GM12878 (cell line): ENCODE data around the gene FAM89A. TPM values are rescaled to one million over a fixed set of nuclear protein-coding genes. Genes with fewer than 3 reads are reported as not detected.

Experiments
- ATAC-seq: fragments of 200-7000 bp; cut with Tn5 transposase; 3 replicates; pipeline ENCODE4 v1.9.1; 2020; ENCODE audit warnings: mild to moderate bottlenecking, moderate library complexity
- BruUV-seq: library from RNA; stranded (reverse); fragments of 400-500 nt; replicated peaks from 2 replicates; lab custom pipeline; 2021; lab: Mats Ljungman, UMichigan
- CTCF ChIA-PET: fragments of 300-600 bp; sonication (Branson Sonifier 250); formaldehyde crosslinking; extraction: SDS; loops from one replicate; lab custom pipeline; 2021; ENCODE audit warnings: inconsistent platforms; lab: Yijun Ruan, JAX
- POLR2A ChIA-PET: fragments of 350-600 bp; formaldehyde crosslinking; extraction: SDS; loops from one replicate; lab custom pipeline; 2021; ENCODE audit warnings: inconsistent platforms; lab: Charles Lee
- RAD21 ChIA-PET: fragments of 300-600 bp; sonication (Branson Sonifier 250); formaldehyde crosslinking; loops from one replicate; lab custom pipeline; 2023; ENCODE audit warnings: antibody characterized with exemption; ENCODE audit not compliant: unreplicated experiment; lab: Charles Lee
- SMC1A ChIA-PET: fragments of 300-600 bp; sonication (Branson Sonifier 250); formaldehyde crosslinking; loops from one replicate; lab custom pipeline; 2023; ENCODE audit not compliant: unreplicated experiment, uncharacterized antibody; lab: Charles Lee
- DNase-seq: peaks from one replicate; pipeline ENCODE4 v3.0.0-alpha.2; 2011; ENCODE audit warnings: low read depth, low spot score
- FAIRE-seq: peaks from 3 replicates; lab custom pipeline; 2011; peaks lifted over from hg19 to GRCh38; lab: Jason Lieb, UNC
- H2AFZ ChIP-seq: 2 replicates; pipeline ENCODE4 v1.6.0; 2011; ENCODE audit warnings: low read depth, low read length, control low read depth; ENCODE audit not compliant: control insufficient read depth
- H3K27ac ChIP-seq: 2 replicates; pipeline ENCODE4 v1.5.1; 2011; ENCODE audit warnings: control low read depth; ENCODE audit not compliant: control insufficient read depth, insufficient read depth
- H3K27me3 ChIP-seq, 2 experiments: replicated peaks in 1 of 2; 2 replicates each; pipeline versions ENCODE4 v1.6.0 to v1.6.1; 2011; ENCODE audit warnings: low read length in 1 of 2; ENCODE audit not compliant: control insufficient read depth in 2 of 2, insufficient read depth in 2 of 2
- H3K36me3 ChIP-seq, 2 experiments: 2 replicates each; pipeline ENCODE4 v1.5.1; 2011; ENCODE audit warnings: low read length in 1 of 2; ENCODE audit not compliant: control insufficient read depth in 2 of 2, insufficient read depth in 2 of 2
- H3K4me1 ChIP-seq: 2 replicates; pipeline ENCODE4 v1.6.1; 2011; ENCODE audit warnings: mild to moderate bottlenecking, low read length, moderate library complexity, mixed read lengths; ENCODE audit not compliant: control insufficient read depth, insufficient read depth
- H3K4me2 ChIP-seq: 2 replicates; pipeline ENCODE4 v1.6.0; 2011; ENCODE audit warnings: control low read depth; ENCODE audit not compliant: control insufficient read depth, insufficient read depth
- H3K4me3 ChIP-seq: fragments of 200-600 bp; sonication (generic); 2 replicates; pipeline ENCODE4 v1.5.1; 2016
- H3K79me2 ChIP-seq: 2 replicates; pipeline ENCODE4 v1.6.0; 2011; ENCODE audit warnings: low read length; ENCODE audit not compliant: control insufficient read depth, insufficient read depth
- H3K9ac ChIP-seq: 2 replicates; pipeline ENCODE4 v1.8.0; 2011; ENCODE audit warnings: low read length, control low read depth, mixed read lengths; ENCODE audit not compliant: control insufficient read depth, insufficient read depth
- H3K9me3 ChIP-seq: replicated peaks from 3 replicates; pipeline ENCODE4 v1.5.1; 2011; ENCODE audit warnings: mild to moderate bottlenecking, low read length; ENCODE audit not compliant: control insufficient read depth, insufficient read depth
- H4K20me1 ChIP-seq: 2 replicates; pipeline ENCODE4 v1.6.0; 2011; ENCODE audit not compliant: control insufficient read depth, insufficient read depth
- BHLHE40 ChIP-seq, 2 experiments: fragments of 450-650 bp in 1 of 2; IDR thresholded peaks; 2 replicates each; pipeline ENCODE4 v1.6.1; 2011 to 2017; ENCODE audit warnings: low read depth in 2 of 2, borderline replicate concordance in 1 of 2, improper control_type of control experiment in 1 of 2, low read length in 1 of 2, mild to moderate bottlenecking in 1 of 2
- NFYB ChIP-seq: IDR thresholded peaks from 2 replicates; pipeline ENCODE4 v1.6.1; 2011; ENCODE audit warnings: low read depth, mild to moderate bottlenecking, low read length, improper control_type of control experiment, moderate library complexity; ENCODE audit not compliant: insufficient read depth
- SUZ12 ChIP-seq: fragments of 200-600 bp; sonication (generic); IDR thresholded peaks from one replicate; pipeline ENCODE4 v1.6.1; 2018; ENCODE audit warnings: antibody characterized with exemption, mild to moderate bottlenecking; ENCODE audit not compliant: unreplicated experiment
- WGBS: methylation state at CpG from one replicate; pipeline ENCODE4 v1.1.6; 2016; ENCODE audit warnings: low lambda C conversion rate; ENCODE audit not compliant: insufficient replicate concordance, insufficient coverage; ENCODE audit errors: missing lambda C conversion rate; 5-methylcytosine and 5-hydroxymethylcytosine counted together
- in situ Hi-C: fragments of 300-500 bp; cut with MboI; formaldehyde crosslinking; loops from 9 replicates; pipeline ENCODE4 v1.14.3; 2018; ENCODE audit warnings: mixed read lengths
- intact Hi-C: fragments of 100-400 bp; cut with micrococcal nuclease; formaldehyde crosslinking; loops from one replicate; pipeline ENCODE4 v1.14.2; 2022; ENCODE audit not compliant: unreplicated experiment
- polyA plus RNA-seq, 11 experiments: library from polyadenylated mRNA; depleted of rRNA in 4 of 11; unstranded in 6 of 11; stranded (reverse) in 5 of 11; fragments of >200 nt; fragmentation: Nextera tagmentation in 4 of 11; fragmentation: Illumina TruSeq in 1 of 11; extraction: Ambion mirVana in 4 of 11; extraction: Trizol in 1 of 11; gene quantifications; 1 replicate in 1 of 11; 2 replicates in 10 of 11; pipeline versions ENCODE4 v1.2.1 to v1.2.3, GENCODE V29; 2011 to 2016; ENCODE audit warnings: inconsistent platforms in 2 of 11, missing spikeins in 2 of 11, low read depth in 1 of 11
- total RNA-seq, 4 experiments: library from RNA; depleted of rRNA in 3 of 4; stranded (reverse); fragments of >200 nt in 3 of 4; fragmentation: Illumina TruSeq in 1 of 4; extraction: Trizol in 1 of 4; gene quantifications; 2 replicates each; pipeline versions ENCODE4 v1.2.1 to v1.2.3, GENCODE V29; 2013 to 2021
- TF ChIP-seq, protein P1 (sequence below): fragments of 450-650 bp; IDR thresholded peaks from 2 replicates; pipeline ENCODE4 v1.6.1; 2017; ENCODE audit warnings: mild to moderate bottlenecking, moderate library complexity
- TF ChIP-seq, protein P2 (sequence below): IDR thresholded peaks from 2 replicates; pipeline ENCODE4 v1.6.1; 2012; ENCODE audit warnings: low read depth, low read length, improper control_type of control experiment

Gene FAM89A
- total and polyA plus RNA-seq, 10 of the 15 experiments (the other 5 are each of a cell fraction or from before 2014, with no cell fraction given): 0.06 to 0.72 (median 0.14) TPM; not detected in 4

DNA sequence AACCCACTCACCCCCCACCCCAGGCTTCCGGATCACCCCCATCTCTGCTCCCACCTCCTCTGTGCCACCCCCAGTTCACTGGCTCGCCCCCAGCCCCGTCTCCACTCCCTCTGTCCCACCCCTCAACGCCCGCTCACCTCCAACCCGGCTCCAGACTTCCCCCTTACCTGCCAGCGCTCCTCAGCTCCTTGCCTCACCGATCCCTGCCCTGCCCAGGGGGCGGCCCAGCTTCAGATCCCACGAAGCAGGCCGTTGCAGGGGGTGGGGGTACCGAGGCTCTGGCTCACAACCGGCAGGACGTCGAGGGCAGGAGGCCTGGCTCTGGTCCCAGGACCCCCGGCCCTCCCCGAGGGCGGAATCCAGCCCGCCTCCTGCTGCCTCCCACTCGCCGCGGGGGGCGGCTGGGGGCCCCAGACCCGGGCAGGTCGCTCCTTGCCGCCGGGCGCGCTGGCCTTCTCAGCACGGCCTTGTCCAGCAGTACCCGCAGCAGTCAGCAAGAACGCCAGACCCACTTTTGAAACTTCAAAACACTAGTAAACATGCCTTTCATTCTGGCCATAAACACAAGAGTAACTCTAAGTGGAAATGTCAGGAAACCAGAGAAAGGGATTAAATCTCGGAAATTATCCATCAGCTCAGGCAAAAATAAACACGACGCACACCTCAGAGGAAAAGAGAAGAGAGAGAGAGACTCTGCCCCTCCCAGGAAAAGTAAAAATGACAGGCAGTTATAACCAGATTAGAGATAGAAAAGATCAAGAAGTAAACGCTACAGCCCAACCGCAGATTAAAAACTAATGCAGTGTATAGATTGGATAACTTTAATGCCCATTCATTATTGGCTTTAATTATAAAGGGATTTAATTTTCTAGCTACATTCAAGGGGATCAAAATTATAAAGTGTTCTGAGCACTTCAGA lies 1.0 kb upstream of the FAM89A start (continued):
- TF ChIP-seq, protein P1, sequence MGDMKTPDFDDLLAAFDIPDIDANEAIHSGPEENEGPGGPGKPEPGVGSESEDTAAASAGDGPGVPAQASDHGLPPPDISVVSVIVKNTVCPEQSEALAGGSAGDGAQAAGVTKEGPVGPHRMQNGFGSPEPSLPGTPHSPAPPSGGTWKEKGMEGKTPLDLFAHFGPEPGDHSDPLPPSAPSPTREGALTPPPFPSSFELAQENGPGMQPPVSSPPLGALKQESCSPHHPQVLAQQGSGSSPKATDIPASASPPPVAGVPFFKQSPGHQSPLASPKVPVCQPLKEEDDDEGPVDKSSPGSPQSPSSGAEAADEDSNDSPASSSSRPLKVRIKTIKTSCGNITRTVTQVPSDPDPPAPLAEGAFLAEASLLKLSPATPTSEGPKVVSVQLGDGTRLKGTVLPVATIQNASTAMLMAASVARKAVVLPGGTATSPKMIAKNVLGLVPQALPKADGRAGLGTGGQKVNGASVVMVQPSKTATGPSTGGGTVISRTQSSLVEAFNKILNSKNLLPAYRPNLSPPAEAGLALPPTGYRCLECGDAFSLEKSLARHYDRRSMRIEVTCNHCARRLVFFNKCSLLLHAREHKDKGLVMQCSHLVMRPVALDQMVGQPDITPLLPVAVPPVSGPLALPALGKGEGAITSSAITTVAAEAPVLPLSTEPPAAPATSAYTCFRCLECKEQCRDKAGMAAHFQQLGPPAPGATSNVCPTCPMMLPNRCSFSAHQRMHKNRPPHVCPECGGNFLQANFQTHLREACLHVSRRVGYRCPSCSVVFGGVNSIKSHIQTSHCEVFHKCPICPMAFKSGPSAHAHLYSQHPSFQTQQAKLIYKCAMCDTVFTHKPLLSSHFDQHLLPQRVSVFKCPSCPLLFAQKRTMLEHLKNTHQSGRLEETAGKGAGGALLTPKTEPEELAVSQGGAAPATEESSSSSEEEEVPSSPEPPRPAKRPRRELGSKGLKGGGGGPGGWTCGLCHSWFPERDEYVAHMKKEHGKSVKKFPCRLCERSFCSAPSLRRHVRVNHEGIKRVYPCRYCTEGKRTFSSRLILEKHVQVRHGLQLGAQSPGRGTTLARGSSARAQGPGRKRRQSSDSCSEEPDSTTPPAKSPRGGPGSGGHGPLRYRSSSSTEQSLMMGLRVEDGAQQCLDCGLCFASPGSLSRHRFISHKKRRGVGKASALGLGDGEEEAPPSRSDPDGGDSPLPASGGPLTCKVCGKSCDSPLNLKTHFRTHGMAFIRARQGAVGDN: no peak

DNA sequence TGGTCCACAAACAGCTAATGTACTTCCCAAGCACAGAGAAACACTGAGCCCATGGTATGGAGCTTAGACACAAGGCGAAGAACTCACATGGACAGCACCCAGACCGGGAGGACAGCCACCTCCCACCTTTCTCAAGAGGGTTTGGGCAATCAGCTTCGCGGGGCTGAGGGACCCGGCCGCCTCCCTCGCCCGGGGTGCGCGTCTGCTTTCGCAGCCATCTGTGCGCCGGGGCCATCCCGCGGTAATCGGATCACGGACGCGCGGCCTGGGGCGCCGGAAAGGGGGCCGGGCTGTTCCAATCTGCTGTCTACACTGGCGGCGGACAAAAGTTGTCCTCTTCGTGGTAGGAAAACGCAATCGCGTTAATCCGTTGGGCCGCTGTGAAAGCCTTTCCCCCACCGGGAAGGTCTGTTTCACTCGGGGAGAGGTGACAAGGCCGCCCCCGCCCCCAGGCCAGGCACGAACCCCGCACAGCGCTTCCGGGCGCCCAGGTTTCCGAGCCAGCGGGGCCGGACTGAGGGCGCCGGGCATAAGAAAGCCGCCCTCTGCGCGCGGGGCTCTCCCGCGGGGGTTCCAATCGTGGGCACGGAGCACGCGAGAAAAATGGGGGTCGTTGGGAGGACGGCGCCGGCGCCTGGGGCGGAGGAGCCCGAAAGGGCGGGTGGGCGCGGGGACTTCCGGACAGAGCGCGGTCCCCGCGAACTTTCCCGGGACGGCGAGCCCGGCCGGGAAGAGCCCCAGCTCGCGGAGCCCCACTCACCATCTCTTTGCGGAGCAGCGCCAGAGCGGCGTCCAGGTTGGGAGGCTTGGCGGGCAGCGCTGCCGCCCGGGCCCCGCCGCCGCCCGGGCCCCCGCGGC lies 664 bp downstream of the FAM89A start:
- ChIA-PET RAD21 (no interaction called here), CTCF (interaction anchor here (1.0 kb wide), 1 partner anchor 30 kb away, joined by 3 read pairs; no protein-coding TSS in a partner anchor)
- peak; percentile 41 for TF ChIP-seq SUZ12
- TF ChIP-seq, protein P2, sequence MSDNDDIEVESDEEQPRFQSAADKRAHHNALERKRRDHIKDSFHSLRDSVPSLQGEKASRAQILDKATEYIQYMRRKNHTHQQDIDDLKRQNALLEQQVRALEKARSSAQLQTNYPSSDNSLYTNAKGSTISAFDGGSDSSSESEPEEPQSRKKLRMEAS: no peak
- TF ChIP-seq NFYB: no peak
- TF ChIP-seq BHLHE40 (IDR thresholded peaks at IDR 0.05; ENCODE audit: borderline replicate concordance in 1 of 2, low read depth in 2 of 2, low read length in 1 of 2): no peak

More for the DNA sequence above, 664 bp downstream of the FAM89A start:
- Histone ChIP-seq H3K9ac (0 out of 2 replicates have a peak overlapping the region, but pooled peaks have one; percentile 5), H3K27ac (no peak overlapping the region), H3K4me1 (no peaks in the 10 kb centered on the region), H3K27me3 (peaks cover 0 to 6% of the 10 kb centered on the region in 2 experiments; a peak in 3 of 4 replicates), H3K4me2 (peak overlapping the region; percentile 85), H2AFZ (peak overlapping the region; percentile 35), H3K79me2 (no peaks in the 10 kb centered on the region), H3K9me3 (no peaks in the 10 kb centered on the region; the same call in 2 of the 3 replicates), H3K36me3 (no peaks in the 10 kb centered on the region), H3K4me3 (peak overlapping the region; percentile 80), H4K20me1 (no peaks in the 10 kb centered on the region)
- FAIRE-seq: peak; percentile 75
- intact Hi-C loops (no loop called here), in situ Hi-C loops (no loop called here)
- BruUV-seq: no TSS peak
- 2% methylated on average over 73 of the region's 91 CpGs for WGBS
- ATAC-seq: peak; percentile 57
- ChIA-PET POLR2A (no interaction called here), SMC1A (no interaction called here)
- DNase-seq: no peak
